Spleen (tissue), 7 donors: Measurements from ENCODE around the gene TCEA2.

Source experiments
- CTCF ChIP-seq, 11 experiments: fragments of 200-600 bp in 7 of 11; fragments of 450-650 bp in 4 of 11; sonication (generic) in 4 of 11; IDR thresholded peaks in 8 of 11; conservative IDR thresholded peaks in 3 of 11; 1 replicate in 7 of 11; 2 replicates in 4 of 11; pipeline versions ENCODE4 v1.4.0 to v1.8.0; 2016 to 2021; ENCODE audit warnings: antibody characterized with exemption in 11 of 11, inconsistent platforms in 4 of 11, mild to moderate bottlenecking in 1 of 11
- POLR2A ChIP-seq, 3 donors: fragments of 450-650 bp; IDR thresholded peaks; one replicate each; pipeline ENCODE4 v1.5.1; 2017; ENCODE audit warnings: antibody characterized with exemption in 3 of 3, mild to moderate bottlenecking in 1 of 3
- POLR2AphosphoS5 ChIP-seq, 3 donors: sonication (generic); formaldehyde crosslinking; IDR thresholded peaks; one replicate each; pipeline ENCODE4 v1.5.1; 2017; ENCODE audit warnings: antibody characterized with exemption in 3 of 3
- donor health status: DM: no; HTN: no; CAD: no; lungs with moderate emphysema.
- donor health status: DM: no; HTN: no; CAD: no.
- donor health status: DM: no; HTN: no; CAD: no.

- no peak for TF ChIP-seq CTCF (IDR thresholded peaks at IDR 0.05 in 8 of 11, conservative IDR thresholded peaks at IDR 0.05 in 3 of 11)
- no peak for TF ChIP-seq POLR2A (IDR thresholded peaks at IDR 0.05)
- no peak for TF ChIP-seq POLR2AphosphoS5 (IDR thresholded peaks at IDR 0.05)
Observed at GRCh38 chr20:64106435-64106961, 43.5 kb downstream of the TCEA2 start.
